ENCODE results near the gene NKX2-1.

Gene NKX2-1

DNA sequence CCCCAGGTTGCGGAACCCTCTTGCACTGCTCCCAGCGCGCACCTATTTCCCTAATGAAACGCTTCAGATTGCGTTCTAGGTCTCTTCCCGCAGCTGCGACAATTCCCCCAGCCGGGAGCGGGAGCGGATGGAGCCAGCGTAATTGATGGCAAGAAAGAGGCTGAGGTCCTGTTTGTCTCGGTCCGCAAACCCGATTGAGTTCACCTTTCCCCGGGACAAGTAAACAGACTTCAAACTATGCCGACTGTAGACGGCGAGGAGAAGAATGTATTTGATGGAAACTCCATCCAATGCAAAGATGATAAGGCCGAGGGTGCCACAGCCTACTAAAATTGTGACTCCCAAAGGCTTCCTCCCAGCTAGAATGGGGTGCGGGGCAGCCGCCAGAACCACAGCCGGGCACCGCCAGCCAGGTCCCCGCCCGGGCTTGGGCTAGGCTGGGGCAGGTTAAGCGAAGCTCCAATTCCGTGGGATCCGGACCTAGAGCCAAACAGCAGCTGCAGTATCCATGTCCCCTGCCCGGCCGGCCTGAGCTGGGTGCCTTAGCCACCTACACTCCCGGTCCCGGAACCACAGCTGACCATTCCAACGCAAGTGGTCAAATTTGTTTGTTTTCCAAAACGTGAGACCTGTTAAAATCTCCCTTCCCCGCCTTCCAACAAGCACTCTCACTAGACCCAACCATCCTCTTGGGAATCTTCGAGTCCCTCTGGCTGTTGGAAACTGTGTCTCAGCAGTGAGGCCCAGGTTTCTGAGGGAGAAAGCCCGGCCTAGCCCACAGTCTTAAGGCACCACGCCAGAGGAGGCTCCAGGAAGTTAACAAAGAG is 5.5 kb downstream of the NKX2-1 start:
- no peaks in the 10 kb centered on the region for H3K4me1 ChIP-seq (ENCODE audit: control insufficient read depth, insufficient read depth, low read length)
- H3K4me3 ChIP-seq (ENCODE audit: low read length), result no peak overlapping the region
- H3K36me3 ChIP-seq (ENCODE audit: control insufficient read depth, insufficient read depth, low read length), result no peaks in the 10 kb centered on the region
- H3K27me3 ChIP-seq (ENCODE audit: control insufficient read depth, insufficient read depth, low read length), result peaks cover 33% of the 10 kb centered on the region
- H3K27ac ChIP-seq (ENCODE audit: low read depth, low read length), result no peak overlapping the region
- no peak overlapping the region for H3K9ac ChIP-seq (ENCODE audit: low read length)

DNA sequence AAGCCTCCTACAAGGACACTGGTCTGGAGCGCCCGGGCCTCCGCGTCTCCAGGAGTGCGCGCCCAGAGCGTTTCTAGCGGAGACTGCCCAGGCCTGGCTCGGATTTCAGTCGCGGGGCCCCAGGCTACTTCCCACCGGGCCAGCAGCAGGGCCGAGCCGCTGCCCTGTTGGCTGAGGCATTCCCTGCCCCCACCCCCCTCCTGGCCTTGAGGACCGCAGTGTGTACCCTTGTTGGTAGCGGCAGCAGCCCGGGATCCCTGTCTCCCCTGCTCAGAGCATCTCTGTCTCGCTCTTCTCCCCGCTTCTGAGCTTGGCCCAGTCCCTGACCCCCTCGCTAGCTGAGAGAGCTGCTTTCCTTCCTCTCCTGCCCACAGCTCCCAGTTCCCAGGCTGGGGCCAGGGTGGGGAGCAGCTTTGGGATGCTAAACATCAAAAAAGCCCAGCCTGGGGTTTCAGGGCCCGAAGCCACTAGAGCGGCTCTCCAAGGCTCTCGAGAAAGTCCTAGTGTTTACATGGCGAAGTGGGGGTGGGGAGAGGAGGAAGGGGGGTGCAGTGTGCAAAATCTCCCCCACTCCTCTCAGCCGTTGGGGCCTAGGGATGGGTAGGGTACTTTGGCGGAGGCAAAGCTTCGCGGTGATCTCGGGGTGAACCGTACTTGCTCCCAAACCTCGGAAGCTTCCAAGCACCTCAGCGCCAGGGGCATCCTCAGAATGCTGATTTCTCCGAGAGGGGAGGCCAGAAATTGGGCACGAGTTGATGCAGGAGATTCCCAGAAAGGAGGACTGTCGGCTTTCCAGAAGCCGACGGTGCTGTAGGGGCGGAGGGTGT is 6.4 kb downstream of the NKX2-1 start:
- H3K9ac ChIP-seq (ENCODE audit: low read length), result no peak overlapping the region
- H3K36me3 ChIP-seq (ENCODE audit: control insufficient read depth, insufficient read depth, low read length), result no peaks in the 10 kb centered on the region
- H3K4me3 ChIP-seq (ENCODE audit: low read length), result no peak overlapping the region
- H3K4me1 ChIP-seq (ENCODE audit: control insufficient read depth, insufficient read depth, low read length), result no peaks in the 10 kb centered on the region
- H3K27ac ChIP-seq (ENCODE audit: low read depth, low read length), result no peak overlapping the region
- peaks cover 29% of the 10 kb centered on the region for H3K27me3 ChIP-seq (ENCODE audit: control insufficient read depth, insufficient read depth, low read length)

DNA sequence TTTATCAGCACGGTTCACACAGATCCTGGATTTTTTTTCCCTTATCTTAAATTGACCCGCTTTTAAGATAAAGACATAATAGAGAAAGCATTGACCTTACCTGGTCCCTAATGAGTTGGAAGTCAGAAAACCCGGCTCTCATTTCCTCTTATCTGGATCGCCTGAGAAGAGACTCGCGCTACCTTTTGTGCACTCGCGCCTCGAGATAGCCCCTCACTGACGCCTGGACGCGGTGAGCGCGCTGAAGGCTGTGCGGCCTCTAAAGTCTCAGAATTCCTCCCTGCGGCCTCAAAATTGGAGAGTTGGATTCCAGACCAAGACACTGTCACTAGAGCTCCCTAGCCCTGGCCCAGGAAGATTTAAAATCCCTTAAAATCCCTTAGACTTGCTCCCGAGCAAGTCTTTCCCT is 7.0 kb downstream of the NKX2-1 start:
- H3K9ac ChIP-seq (ENCODE audit: low read length), result no peak overlapping the region
- peaks cover 24% of the 10 kb centered on the region for H3K27me3 ChIP-seq (ENCODE audit: control insufficient read depth, insufficient read depth, low read length)
- H3K4me1 ChIP-seq (ENCODE audit: control insufficient read depth, insufficient read depth, low read length), result no peaks in the 10 kb centered on the region
- no peak overlapping the region for H3K27ac ChIP-seq (ENCODE audit: low read depth, low read length)
- H3K36me3 ChIP-seq (ENCODE audit: control insufficient read depth, insufficient read depth, low read length), result no peaks in the 10 kb centered on the region
- H3K4me3 ChIP-seq (ENCODE audit: low read length), result no peak overlapping the region

DNA sequence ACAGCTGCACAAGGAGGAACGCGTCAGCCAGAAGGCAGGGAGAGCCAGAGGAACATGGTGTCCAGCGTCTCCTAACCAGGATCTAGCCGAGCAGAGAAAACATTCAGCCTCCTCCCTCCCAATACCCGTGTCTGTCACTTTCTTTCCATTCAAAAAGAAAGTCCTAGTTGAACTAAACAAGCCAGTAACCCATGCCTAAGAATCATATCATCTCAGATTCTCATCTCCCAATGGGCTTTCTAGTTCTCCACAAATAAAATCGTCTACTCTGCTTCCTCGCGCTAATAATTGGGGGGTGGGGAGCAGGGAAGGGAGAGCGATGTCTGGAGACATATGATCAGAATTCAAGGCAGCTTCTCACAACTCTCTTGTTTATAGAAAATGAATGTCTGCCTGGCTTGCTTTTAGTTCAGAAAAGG is 7.4 kb downstream of the NKX2-1 start:
- H3K27ac ChIP-seq (ENCODE audit: low read depth, low read length), result no peak overlapping the region
- H3K27me3 ChIP-seq (ENCODE audit: control insufficient read depth, insufficient read depth, low read length), result peaks cover 24% of the 10 kb centered on the region
- no peaks in the 10 kb centered on the region for H3K4me1 ChIP-seq (ENCODE audit: control insufficient read depth, insufficient read depth, low read length)
- no peaks in the 10 kb centered on the region for H3K36me3 ChIP-seq (ENCODE audit: control insufficient read depth, insufficient read depth, low read length)
- no peak overlapping the region for H3K4me3 ChIP-seq (ENCODE audit: low read length)
- no peak overlapping the region for H3K9ac ChIP-seq (ENCODE audit: low read length)

DNA sequence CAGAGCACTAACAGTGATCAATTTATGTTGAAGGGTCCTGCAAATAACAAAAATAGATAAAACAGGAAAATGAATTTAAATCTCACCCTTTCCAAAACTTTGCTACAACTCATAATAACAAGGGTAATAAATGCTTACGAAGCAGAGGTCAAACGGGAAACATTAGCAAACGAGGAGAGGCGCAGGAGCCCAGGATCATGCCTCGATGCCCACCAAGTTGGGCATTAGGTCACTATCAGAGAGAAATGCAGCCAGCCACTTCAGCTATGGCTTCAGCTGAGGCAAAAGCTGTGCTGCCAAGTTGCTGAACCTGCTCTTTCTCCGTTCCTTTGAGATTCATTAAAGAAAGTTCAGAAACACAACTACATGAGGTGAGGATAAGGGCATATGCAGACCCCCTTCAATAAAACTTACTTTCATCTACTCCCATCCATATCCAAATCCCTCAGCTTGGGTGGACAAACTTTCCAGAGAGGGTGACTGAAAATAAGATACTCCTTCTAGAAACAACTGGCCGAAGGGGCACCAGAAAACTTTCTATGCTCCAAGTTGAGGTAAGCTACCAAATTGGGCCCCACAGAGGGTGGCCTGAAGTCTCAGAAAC is 7.9 kb downstream of the NKX2-1 start:
- Histone ChIP-seq H3K27ac (ENCODE audit: low read depth, low read length) (no peak overlapping the region), H3K9ac (ENCODE audit: low read length) (no peak overlapping the region), H3K27me3 (ENCODE audit: control insufficient read depth, insufficient read depth, low read length) (peaks cover 27% of the 10 kb centered on the region), H3K4me3 (ENCODE audit: low read length) (no peak overlapping the region), H3K4me1 (ENCODE audit: control insufficient read depth, insufficient read depth, low read length) (no peaks in the 10 kb centered on the region), H3K36me3 (ENCODE audit: control insufficient read depth, insufficient read depth, low read length) (no peaks in the 10 kb centered on the region)

DNA sequence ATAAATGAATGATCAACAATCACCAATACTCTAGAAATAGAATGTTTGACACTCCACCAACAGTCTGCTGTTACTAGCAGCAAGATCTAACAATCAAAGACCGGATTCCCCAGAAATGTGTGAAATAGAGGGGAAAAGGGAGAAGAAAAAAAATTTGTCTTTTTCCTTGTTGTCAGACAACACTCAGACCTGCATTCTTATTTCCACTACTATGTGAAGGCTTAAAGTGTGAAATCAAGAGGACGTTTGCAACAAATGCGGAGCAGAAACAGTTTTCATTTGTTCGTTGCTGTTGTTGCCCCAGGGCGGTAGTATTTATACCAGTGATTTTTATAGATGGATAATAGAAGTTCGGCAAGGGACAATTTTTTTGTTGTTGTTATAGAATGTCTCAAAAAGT is 9.2 kb downstream of the NKX2-1 start:
- H3K36me3 ChIP-seq (ENCODE audit: control insufficient read depth, insufficient read depth, low read length), result no peaks in the 10 kb centered on the region
- H3K4me3 ChIP-seq (ENCODE audit: low read length), result no peak overlapping the region
- no peak overlapping the region for H3K27ac ChIP-seq (ENCODE audit: low read depth, low read length)
- H3K27me3 ChIP-seq (ENCODE audit: control insufficient read depth, insufficient read depth, low read length), result peaks cover 36% of the 10 kb centered on the region
- no peaks in the 10 kb centered on the region for H3K4me1 ChIP-seq (ENCODE audit: control insufficient read depth, insufficient read depth, low read length)
- no peak overlapping the region for H3K9ac ChIP-seq (ENCODE audit: low read length)

DNA sequence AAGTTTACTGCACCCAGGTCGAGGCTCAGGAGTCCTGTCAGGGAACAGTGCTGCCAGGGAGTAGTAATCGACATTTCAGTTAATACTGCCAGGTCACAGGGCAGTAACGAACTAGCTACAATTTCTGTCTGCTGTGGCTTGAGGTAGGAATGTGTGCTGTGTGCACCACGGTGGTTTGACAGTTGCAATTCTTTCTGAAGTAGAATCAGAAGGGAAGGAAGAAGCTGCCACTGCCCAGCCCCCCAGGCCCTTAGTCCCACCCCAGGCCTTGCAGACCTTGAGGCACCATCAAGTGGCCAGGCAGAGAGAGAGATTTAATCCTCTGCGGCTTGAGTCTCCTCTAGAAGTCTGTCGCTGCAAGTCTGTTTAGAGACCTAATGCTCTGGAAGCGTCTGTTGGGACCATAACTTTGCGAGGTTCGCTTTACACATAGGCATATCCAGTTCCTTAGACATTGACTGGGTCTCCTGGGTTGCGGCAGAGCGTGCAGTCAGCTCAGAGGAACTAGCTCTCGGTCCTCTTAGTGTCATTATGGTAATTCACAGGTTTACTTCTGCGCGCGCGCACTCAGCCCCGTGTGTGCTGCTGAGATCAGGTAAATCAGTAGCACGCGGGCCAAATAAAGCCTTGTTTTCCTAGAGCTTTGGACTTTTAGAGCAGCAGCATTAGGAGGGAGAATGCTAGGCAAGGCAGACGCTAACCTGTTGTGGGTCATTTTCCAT is 9.8 kb downstream of the NKX2-1 start:
- peaks cover 40% of the 10 kb centered on the region for H3K27me3 ChIP-seq (ENCODE audit: control insufficient read depth, insufficient read depth, low read length)
- no peak overlapping the region for H3K27ac ChIP-seq (ENCODE audit: low read depth, low read length)
- H3K4me1 ChIP-seq (ENCODE audit: control insufficient read depth, insufficient read depth, low read length), result no peaks in the 10 kb centered on the region
- no peaks in the 10 kb centered on the region for H3K36me3 ChIP-seq (ENCODE audit: control insufficient read depth, insufficient read depth, low read length)
- no peak overlapping the region for H3K9ac ChIP-seq (ENCODE audit: low read length)
- no peak overlapping the region for H3K4me3 ChIP-seq (ENCODE audit: low read length)

DNA sequence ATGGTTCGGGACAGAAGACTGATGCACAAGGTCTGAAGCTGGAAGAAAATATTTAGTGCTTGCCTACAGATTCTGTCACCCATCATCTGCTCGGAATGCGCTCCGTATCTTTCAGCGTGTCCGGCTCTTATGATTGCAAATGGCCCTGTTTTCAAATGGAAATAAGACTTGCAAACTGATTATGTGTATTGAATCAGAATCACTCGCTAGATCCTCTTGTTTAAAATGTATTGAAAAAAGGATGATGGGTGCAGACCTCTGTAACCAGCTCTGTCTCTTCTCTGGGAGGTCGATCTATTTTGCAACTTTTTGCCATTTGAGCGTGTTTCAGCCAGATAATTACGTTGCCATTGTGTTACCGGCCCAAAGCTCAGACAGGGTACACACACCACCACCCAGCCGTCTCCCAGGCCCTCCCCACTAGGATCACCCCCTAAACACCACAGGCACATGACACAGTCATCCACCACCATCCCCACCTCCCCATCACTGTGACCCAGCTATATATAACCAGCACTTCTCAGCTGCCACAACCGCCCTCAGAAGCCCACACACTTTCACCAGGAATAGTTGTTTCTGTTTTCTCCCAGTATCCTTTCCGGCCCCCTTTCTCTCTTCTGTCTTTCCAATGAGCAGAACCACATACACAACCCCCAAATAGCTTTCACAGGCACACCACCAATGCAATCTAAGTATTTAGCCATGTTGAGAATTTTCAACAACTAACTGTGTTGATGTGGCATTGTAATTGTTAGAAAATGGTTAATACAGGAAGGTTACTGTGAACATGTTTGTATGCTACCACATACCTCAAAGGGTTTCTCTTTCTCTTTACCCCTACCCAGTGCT is 10.7 kb downstream of the NKX2-1 start:
- H3K4me1 ChIP-seq (ENCODE audit: control insufficient read depth, insufficient read depth, low read length), result no peaks in the 10 kb centered on the region
- H3K27me3 ChIP-seq (ENCODE audit: control insufficient read depth, insufficient read depth, low read length), result peaks cover 34% of the 10 kb centered on the region
- no peak overlapping the region for H3K9ac ChIP-seq (ENCODE audit: low read length)
- H3K4me3 ChIP-seq (ENCODE audit: low read length), result no peak overlapping the region
- H3K36me3 ChIP-seq (ENCODE audit: control insufficient read depth, insufficient read depth, low read length), result no peaks in the 10 kb centered on the region
- H3K27ac ChIP-seq (ENCODE audit: low read depth, low read length), result no peak overlapping the region

DNA sequence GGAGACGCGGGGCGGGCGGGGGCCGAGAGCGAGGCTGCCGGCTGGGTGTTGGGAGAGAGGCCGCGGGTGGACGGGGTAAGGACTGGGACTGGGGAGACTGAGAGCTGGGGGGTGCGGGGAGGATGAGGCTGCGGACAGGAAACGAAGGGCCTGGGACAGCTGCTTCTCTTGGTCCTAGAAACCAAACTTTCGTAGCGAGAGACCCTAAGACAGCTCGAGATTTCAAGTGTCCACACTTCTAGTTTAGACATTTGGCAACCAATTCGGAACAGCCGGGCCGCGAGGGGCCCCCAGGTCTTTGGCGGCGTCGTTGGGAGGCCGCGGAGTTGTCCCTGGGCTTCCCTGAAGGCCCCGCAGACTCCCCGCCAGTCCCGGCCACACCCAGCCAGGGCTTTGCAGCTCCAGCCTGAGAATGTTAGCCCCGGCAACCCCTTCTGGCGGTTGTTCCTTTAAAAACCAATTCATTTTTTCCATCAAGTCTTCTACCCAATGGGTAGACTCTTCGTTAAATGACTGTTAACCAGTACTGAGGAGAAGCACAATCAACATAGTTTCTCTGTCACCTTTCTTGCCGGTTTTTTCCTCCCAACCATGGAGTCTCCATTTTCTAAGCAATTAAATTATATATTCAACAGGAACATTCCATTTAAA is 11.5 kb downstream of the NKX2-1 start:
- Histone ChIP-seq H3K27me3 (ENCODE audit: control insufficient read depth, insufficient read depth, low read length) (peaks cover 34% of the 10 kb centered on the region), H3K4me3 (ENCODE audit: low read length) (no peak overlapping the region), H3K9ac (ENCODE audit: low read length) (no peak overlapping the region)

DNA sequence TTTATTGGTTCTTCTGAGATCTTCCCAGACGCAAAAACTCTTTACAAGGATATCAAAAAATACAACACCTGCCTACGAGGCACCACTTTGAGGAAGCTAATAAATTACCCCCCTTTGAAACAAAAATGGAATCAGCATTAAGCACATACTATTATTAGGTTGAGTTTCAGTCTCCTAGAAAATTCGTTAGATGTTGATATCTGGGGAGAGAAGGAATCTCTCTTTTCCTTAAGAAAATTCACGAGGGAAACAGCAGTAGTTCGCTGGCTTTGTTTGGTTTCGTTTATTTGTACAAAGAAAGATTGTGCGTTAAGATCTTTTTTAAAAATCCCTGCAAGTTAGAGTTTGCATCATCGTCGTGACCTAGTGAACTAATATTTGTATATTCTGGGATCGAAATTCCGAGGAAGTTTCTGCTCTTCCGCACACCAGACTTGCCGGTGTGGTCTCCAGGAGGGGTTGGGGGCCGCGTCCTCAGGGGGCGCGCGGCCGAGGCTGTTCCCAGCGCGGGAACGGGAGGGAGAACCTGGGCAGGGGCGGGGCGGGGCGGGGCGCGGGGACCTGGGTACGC is 12.1 kb downstream of the NKX2-1 start:
- H3K9ac ChIP-seq (ENCODE audit: low read length), result no peak overlapping the region
- no peaks in the 10 kb centered on the region for H3K36me3 ChIP-seq (ENCODE audit: control insufficient read depth, insufficient read depth, low read length)
- H3K27me3 ChIP-seq (ENCODE audit: control insufficient read depth, insufficient read depth, low read length), result peaks cover 37% of the 10 kb centered on the region
- H3K4me3 ChIP-seq (ENCODE audit: low read length), result no peak overlapping the region
- no peaks in the 10 kb centered on the region for H3K4me1 ChIP-seq (ENCODE audit: control insufficient read depth, insufficient read depth, low read length)
- no peak overlapping the region for H3K27ac ChIP-seq (ENCODE audit: low read depth, low read length)

More for the DNA sequence above, 11.5 kb downstream of the NKX2-1 start:
- Histone ChIP-seq H3K36me3 (ENCODE audit: control insufficient read depth, insufficient read depth, low read length) (no peaks in the 10 kb centered on the region), H3K4me1 (ENCODE audit: control insufficient read depth, insufficient read depth, low read length) (no peaks in the 10 kb centered on the region), H3K27ac (ENCODE audit: low read depth, low read length) (no peak overlapping the region)
